ENCODE measurements around the gene LRRC55.

- TF ChIP-seq EZH2 (IDR thresholded peaks at IDR 0.05; ENCODE audit: borderline replicate concordance, low read depth, low read length, severe bottlenecking) = no peak
- TF ChIP-seq CTCF (IDR thresholded peaks at IDR 0.05; ENCODE audit: extremely low read depth in 1 of 2, insufficient read depth in 1 of 2, low read depth in 1 of 2, low read length in 2 of 2) = no peak
- TF ChIP-seq POLR2AphosphoS5 (IDR thresholded peaks at IDR 0.05; ENCODE audit: insufficient read depth, low read depth, low read length) = no peak
- TF ChIP-seq POLR2A (IDR thresholded peaks at IDR 0.05; ENCODE audit: low read depth, low read length) = no peak
- TF ChIP-seq FOS (IDR thresholded peaks at IDR 0.05; ENCODE audit: borderline replicate concordance, insufficient read depth, low read length) = no peak
- TF ChIP-seq MAX (IDR thresholded peaks at IDR 0.05; ENCODE audit: insufficient read depth, insufficient read length) = no peak
- no peak for TF ChIP-seq GATA2 (IDR thresholded peaks at IDR 0.05; ENCODE audit: insufficient read depth, insufficient read length, low read depth, low read length)
Measured at GRCh38 chr11:57239348-57239747, 57.6 kb downstream of the LRRC55 start.

All from endothelial cell of umbilical vein (primary cell).